OCI-LY3 (cell line): ENCODE data around the gene INSIG1.
A peak's percentile ranks its signal among the peaks of the same experiment; 100 is the strongest.

Experiments
- H2AFZ ChIP-seq: fragments of 200-600, 300-600 bp; shearing (Covaris generic); 2 replicates; pipeline ENCODE4 v1.6.0; 2014; ENCODE audit warnings: antibody characterized with exemption, low read depth, low read length
- H3K27ac ChIP-seq: fragments of 200-600, 300-600 bp; sonication (generic); 2 replicates; pipeline ENCODE4 v1.5.1; 2014; ENCODE audit warnings: mild to moderate bottlenecking, low read length, moderate library complexity, mixed read lengths
- H3K27me3 ChIP-seq: fragments of 200-600, 300-600 bp; sonication (generic); 2 replicates; pipeline ENCODE4 v1.6.1; 2014; ENCODE audit warnings: low read depth, low read length, mixed read lengths
- H3K36me3 ChIP-seq: fragments of 200-600, 300-600 bp; sonication (generic); replicated peaks from 2 replicates; pipeline ENCODE3; 2014; ENCODE audit warnings: low read depth, low read length, mixed read lengths
- H3K4me1 ChIP-seq: fragments of 300-600, 200-600 bp; sonication (generic); 2 replicates; pipeline ENCODE4 v1.6.1; 2014; ENCODE audit warnings: low read length, mixed read lengths
- H3K4me2 ChIP-seq: fragments of 200-600, 300-600 bp; sonication (generic); 2 replicates; pipeline ENCODE4 v1.6.1; 2014; ENCODE audit warnings: low read length, mixed read lengths
- H3K4me3 ChIP-seq: fragments of 300-600, 200-600 bp; sonication (generic); 2 replicates; pipeline ENCODE4 v1.5.1; 2014; ENCODE audit warnings: antibody characterized with exemption, mild to moderate bottlenecking, low read length, moderate library complexity
- H3K79me2 ChIP-seq: fragments of 300-600, 200-600 bp; shearing (Covaris generic); 2 replicates; pipeline ENCODE4 v1.6.1; 2014; ENCODE audit warnings: mild to moderate bottlenecking, low read length, mixed read lengths
- H3K9ac ChIP-seq: fragments of 300-600, 200-600 bp; shearing (Covaris generic); 2 replicates; pipeline ENCODE4 v1.6.0; 2014; ENCODE audit warnings: mild to moderate bottlenecking, low read length, moderate library complexity
- H3K9me3 ChIP-seq: fragments of 200-600, 300-600 bp; shearing (Covaris generic); 2 replicates; pipeline ENCODE4 v1.6.1; 2014; ENCODE audit warnings: low read length, mixed read lengths; ENCODE audit not compliant: insufficient read depth
- H4K20me1 ChIP-seq: fragments of 200-600, 300-600 bp; sonication (generic); 2 replicates; pipeline ENCODE4 v1.6.1; 2016; ENCODE audit warnings: low read length, mixed read lengths; ENCODE audit not compliant: insufficient read depth
- EZH2phosphoT487 ChIP-seq: fragments of 200-600 bp; shearing (Covaris generic); IDR thresholded peaks from 2 replicates; pipeline ENCODE4 v1.6.1; 2018; ENCODE audit warnings: antibody characterized with exemption, mixed run types, low read depth
- TF ChIP-seq, protein P1 (sequence below): fragments of 200-600, 300-600 bp; sonication (generic); IDR thresholded peaks from 2 replicates; pipeline ENCODE4 v1.5.1; 2014; ENCODE audit warnings: antibody characterized with exemption, low read length, low read depth

The INSIG1 gene

DNA sequence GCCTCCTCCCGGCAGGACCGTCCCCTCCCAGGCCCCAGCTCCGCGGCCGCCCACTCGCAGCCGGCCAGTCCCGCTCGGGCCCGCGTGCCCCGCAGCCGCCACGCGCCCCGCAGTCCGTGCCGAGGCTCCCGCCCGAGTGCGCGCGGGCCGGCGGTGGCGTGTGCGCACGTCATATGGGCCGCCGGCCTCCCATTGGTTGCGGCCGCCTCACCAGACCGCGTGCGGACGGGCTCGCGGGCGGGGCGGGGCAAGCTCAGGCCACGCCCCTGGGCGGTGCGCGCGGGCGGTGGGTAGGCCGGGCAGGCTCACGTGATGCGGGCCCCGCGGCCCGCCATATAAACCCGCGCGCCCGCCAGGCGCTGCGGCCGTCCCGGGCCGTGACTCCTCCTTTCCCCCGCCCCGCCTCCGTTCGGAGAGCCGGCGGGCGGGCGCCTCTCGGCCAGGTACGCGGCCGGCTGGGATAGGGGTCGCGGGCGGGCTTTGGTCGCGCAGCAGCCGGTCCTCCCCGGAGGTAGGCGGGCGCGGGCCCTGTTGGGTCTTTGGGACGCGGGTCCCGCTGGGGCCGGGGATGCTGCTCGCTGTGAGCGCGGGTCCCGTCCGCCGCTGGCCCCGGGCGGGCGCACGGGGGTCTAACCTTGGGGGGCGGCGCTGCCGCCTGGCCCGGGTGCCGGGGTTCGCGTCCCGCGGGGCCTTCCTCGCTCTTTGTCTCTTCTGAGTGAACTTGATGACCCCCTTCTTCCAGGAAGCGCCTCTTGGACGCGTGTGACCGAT, at the start of gene INSIG1:
Gene INSIG1 (plus strand): TSS at position 362 of the 771 bp plus-strand sequence. CDS start 408 bp downstream, at position 770.
- no peaks in the 10 kb centered on the region for H3K9me3 ChIP-seq
- H3K36me3 ChIP-seq, result peaks cover 60% of the 10 kb centered on the region
- peak within 1 kb of the TSS; percentile 89 for H3K4me2 ChIP-seq
- H4K20me1 ChIP-seq, result peaks cover 36% of the 10 kb centered on the region
- H3K79me2 ChIP-seq, result peaks cover 60% of the 10 kb centered on the region
- TF ChIP-seq EZH2phosphoT487, result no peak
- TF ChIP-seq, protein P1, sequence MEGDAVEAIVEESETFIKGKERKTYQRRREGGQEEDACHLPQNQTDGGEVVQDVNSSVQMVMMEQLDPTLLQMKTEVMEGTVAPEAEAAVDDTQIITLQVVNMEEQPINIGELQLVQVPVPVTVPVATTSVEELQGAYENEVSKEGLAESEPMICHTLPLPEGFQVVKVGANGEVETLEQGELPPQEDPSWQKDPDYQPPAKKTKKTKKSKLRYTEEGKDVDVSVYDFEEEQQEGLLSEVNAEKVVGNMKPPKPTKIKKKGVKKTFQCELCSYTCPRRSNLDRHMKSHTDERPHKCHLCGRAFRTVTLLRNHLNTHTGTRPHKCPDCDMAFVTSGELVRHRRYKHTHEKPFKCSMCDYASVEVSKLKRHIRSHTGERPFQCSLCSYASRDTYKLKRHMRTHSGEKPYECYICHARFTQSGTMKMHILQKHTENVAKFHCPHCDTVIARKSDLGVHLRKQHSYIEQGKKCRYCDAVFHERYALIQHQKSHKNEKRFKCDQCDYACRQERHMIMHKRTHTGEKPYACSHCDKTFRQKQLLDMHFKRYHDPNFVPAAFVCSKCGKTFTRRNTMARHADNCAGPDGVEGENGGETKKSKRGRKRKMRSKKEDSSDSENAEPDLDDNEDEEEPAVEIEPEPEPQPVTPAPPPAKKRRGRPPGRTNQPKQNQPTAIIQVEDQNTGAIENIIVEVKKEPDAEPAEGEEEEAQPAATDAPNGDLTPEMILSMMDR, result no peak
- peaks cover 37% of the 10 kb centered on the region for H3K4me1 ChIP-seq
- no peaks in the 10 kb centered on the region for H3K27me3 ChIP-seq
- peak within 1 kb of the TSS; percentile 98 for H3K9ac ChIP-seq
- H3K27ac ChIP-seq, result peak within 1 kb of the TSS; percentile 92
- H3K4me3 ChIP-seq, result peak within 1 kb of the TSS; percentile 88
- H2AFZ ChIP-seq, result no peak within 1 kb of the TSS

DNA sequence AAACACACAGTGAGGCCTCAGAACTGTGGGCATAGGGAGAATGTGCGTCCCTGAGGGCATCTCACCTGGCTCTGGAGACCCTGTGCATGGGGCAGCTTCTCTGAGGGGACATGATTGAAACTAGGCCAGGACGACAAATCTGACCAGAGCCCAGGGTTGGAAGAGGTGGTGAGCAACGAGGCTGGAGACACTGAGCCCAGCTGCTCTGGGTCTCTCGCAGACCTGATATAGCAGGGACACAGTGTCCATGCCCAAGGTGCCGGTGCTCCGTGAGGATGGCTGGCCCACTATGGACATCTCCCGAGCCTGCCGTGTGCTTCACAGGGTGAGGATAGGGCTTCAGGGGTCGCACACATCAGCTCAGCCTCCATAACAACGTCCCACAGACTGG, 49.3 kb upstream of the INSIG1 start:
- H3K9ac ChIP-seq, result no peak overlapping the region
- no peaks in the 10 kb centered on the region for H4K20me1 ChIP-seq
- H3K79me2 ChIP-seq, result no peaks in the 10 kb centered on the region
- H3K4me2 ChIP-seq, result no peak overlapping the region
- H3K9me3 ChIP-seq, result no peaks in the 10 kb centered on the region
- H3K27ac ChIP-seq, result no peak overlapping the region
- no peaks in the 10 kb centered on the region for H3K36me3 ChIP-seq
- H3K27me3 ChIP-seq, result 0 out of 2 replicates have a peak, but pooled peaks cover 3% of the 10 kb centered on the region
- H3K4me3 ChIP-seq, result no peak overlapping the region
- H2AFZ ChIP-seq, result no peak overlapping the region
- no peak for TF ChIP-seq EZH2phosphoT487
- TF ChIP-seq, protein P1, result no peak
- peaks cover 3% of the 10 kb centered on the region; the same call in 1 of the 2 replicates for H3K4me1 ChIP-seq

DNA sequence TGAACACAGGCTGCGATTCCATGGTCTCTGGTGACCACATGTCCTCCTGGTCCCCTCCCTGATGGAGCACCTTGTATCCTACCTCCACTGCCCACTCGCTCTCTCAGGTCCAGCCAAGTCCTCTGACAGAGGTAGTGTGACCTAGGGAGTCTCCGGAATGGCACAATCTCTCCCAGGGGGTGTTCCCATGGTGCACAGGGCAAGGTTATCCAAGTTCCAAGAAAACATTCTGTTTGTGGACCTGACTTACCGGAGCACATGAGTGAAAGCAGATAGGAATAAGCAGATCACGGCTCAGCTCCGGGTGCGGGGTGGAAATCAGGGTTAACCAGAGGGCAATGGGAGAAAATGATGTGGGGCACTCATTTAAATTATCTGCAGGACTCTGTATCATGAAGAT, 45.8 kb upstream of the INSIG1 start:
- TF ChIP-seq EZH2phosphoT487, result no peak
- TF ChIP-seq, protein P1, result no peak
- Histone ChIP-seq H3K9ac (no peak overlapping the region), H3K79me2 (no peaks in the 10 kb centered on the region), H3K27ac (no peak overlapping the region), H3K4me1 (peaks cover 11% of the 10 kb centered on the region), H2AFZ (no peak overlapping the region), H3K9me3 (no peaks in the 10 kb centered on the region), H3K4me3 (no peak overlapping the region), H3K36me3 (no peaks in the 10 kb centered on the region), H4K20me1 (no peaks in the 10 kb centered on the region), H3K4me2 (no peak overlapping the region), H3K27me3 (0 out of 2 replicates have a peak, but pooled peaks cover 3% of the 10 kb centered on the region)

DNA sequence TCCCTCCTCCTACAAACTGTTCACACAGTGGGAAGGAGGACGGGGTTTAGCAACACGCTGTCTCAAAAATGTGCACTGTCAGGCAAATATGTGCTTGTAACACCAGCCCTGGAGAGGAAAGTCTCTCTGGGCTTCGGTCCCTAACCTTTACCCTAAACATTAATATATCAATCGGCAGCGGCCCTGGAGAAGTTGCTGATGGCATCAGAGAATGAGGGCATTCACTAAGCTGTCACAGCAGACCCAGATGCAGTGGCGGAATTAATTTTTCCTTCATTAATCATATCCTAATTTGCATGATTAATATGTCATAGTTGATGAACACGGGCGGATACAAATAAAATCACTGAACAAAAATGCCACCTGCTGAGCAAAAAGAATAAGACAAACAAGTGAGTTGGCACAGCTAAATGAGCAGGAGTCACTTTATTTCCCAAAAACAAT, 45.2 kb upstream of the INSIG1 start:
- no peak overlapping the region for H3K9ac ChIP-seq
- no peak overlapping the region for H3K4me2 ChIP-seq
- TF ChIP-seq EZH2phosphoT487, result no peak
- H3K27ac ChIP-seq, result no peak overlapping the region
- 0 out of 2 replicates have a peak, but pooled peaks cover 3% of the 10 kb centered on the region for H3K27me3 ChIP-seq
- no peaks in the 10 kb centered on the region for H3K36me3 ChIP-seq
- peaks cover 11% of the 10 kb centered on the region for H3K4me1 ChIP-seq
- H3K4me3 ChIP-seq, result no peak overlapping the region
- H4K20me1 ChIP-seq, result no peaks in the 10 kb centered on the region
- H3K79me2 ChIP-seq, result no peaks in the 10 kb centered on the region
- no peaks in the 10 kb centered on the region for H3K9me3 ChIP-seq
- H2AFZ ChIP-seq, result no peak overlapping the region
